Fibroblast of skin of right quadriceps (primary cell): Measurements from ENCODE around the gene OAS2.

Experiments
- DNase-seq: peaks from one replicate; pipeline ENCODE4 v3.0.0-alpha.2; 2013

The OAS2 gene

GRCh38 chr12:112978163-112979040, at the start of gene OAS2:
TSS of gene OAS2 (plus strand) at chr12:112978519. CDS start at chr12:112978609, 90 bp downstream.
- peak; percentile 14 for DNase-seq

GRCh38 chr12:112928978-112929377, 49.3 kb upstream of the OAS2 start:
- no peak for DNase-seq

GRCh38 chr12:112929715-112930114, 48.6 kb upstream of the OAS2 start:
- no peak for DNase-seq

- no peak for DNase-seq
These were observed 48.0 kb upstream of the OAS2 start for GRCh38 chr12:112930350-112930749.

GRCh38 chr12:112932485-112933128, 45.7 kb upstream of the OAS2 start:
- DNase-seq = no peak

GRCh38 chr12:112933129-112933505, 45.2 kb upstream of the OAS2 start:
- DNase-seq = no peak

- no peak for DNase-seq
These were observed 42.1 kb upstream of the OAS2 start for GRCh38 chr12:112936264-112936663.

- DNase-seq = no peak
These were observed 41.4 kb upstream of the OAS2 start for GRCh38 chr12:112936927-112937326.

GRCh38 chr12:112937741-112938719, 40.3 kb upstream of the OAS2 start, which contains the start of gene OAS3:
TSS of gene OAS3 (plus strand) at chr12:112938474. CDS start at chr12:112938531, 57 bp downstream.
- peak; percentile 48 for DNase-seq

GRCh38 chr12:112938751-112939150, 39.6 kb upstream of the OAS2 start:
- DNase-seq = no peak

- no peak for DNase-seq
These were observed 38.4 kb upstream of the OAS2 start for GRCh38 chr12:112939761-112940381.

GRCh38 chr12:112941528-112942335, 36.6 kb upstream of the OAS2 start:
- DNase-seq = no peak

- no peak for DNase-seq
These were observed 35.7 kb upstream of the OAS2 start for GRCh38 chr12:112942572-112942971.

- no peak for DNase-seq
These were observed 34.2 kb upstream of the OAS2 start for GRCh38 chr12:112944024-112944690.

- DNase-seq = no peak
These were observed 32.8 kb upstream of the OAS2 start for GRCh38 chr12:112945515-112945914.

- no peak for DNase-seq
These were observed 31.9 kb upstream of the OAS2 start for GRCh38 chr12:112946236-112947000.

GRCh38 chr12:112947314-112947713, 31.0 kb upstream of the OAS2 start:
- no peak for DNase-seq

- no peak for DNase-seq
These were observed 30.6 kb upstream of the OAS2 start for GRCh38 chr12:112947761-112948160.

GRCh38 chr12:112948806-112949205, 29.5 kb upstream of the OAS2 start:
- DNase-seq = no peak

- no peak for DNase-seq
These were observed 27.6 kb upstream of the OAS2 start for GRCh38 chr12:112950701-112951100.
